CD14-positive monocyte (primary cell): Measurements from ENCODE around the gene ACAD10. TPM values are rescaled to one million over a fixed set of nuclear protein-coding genes. Genes with fewer than 3 reads are reported as not detected.

Experiments used
- DNase-seq, 3 donors: peaks; one replicate each; pipeline ENCODE4 v3.0.0-alpha.2; 2011 to 2022
- H2AFZ ChIP-seq: 2 replicates; pipeline ENCODE4 v1.6.0; 2012; ENCODE audit warnings: mild to moderate bottlenecking, low read depth, low read length, inconsistent platforms; ENCODE audit not compliant: insufficient read depth, poor library complexity, severe bottlenecking
- H3K27ac ChIP-seq, 2 donors: 1 replicate in 1 of 2; 2 replicates in 1 of 2; pipeline ENCODE4 v1.5.1; 2012 to 2013; ENCODE audit warnings: low read length in 2 of 2, control low read depth in 1 of 2, inconsistent platforms in 1 of 2, low read depth in 1 of 2, mild to moderate bottlenecking in 1 of 2
- H3K27me3 ChIP-seq, 2 donors: one replicate each; pipeline versions ENCODE4 v1.6.0 to v1.6.1; 2011 to 2013; ENCODE audit warnings: low read length in 2 of 2; ENCODE audit not compliant: control insufficient read depth in 2 of 2, insufficient read depth in 2 of 2
- H3K36me3 ChIP-seq, 2 donors: replicated peaks in 1 of 2; 1 replicate in 1 of 2; 2 replicates in 1 of 2; pipeline versions ENCODE4 v1.5.1 to v1.6.1; 2012 to 2013; ENCODE audit warnings: low read length in 2 of 2, control low read depth in 1 of 2, inconsistent platforms in 1 of 2, mild to moderate bottlenecking in 1 of 2; ENCODE audit not compliant: insufficient read depth in 2 of 2, control insufficient read depth in 1 of 2
- H3K4me1 ChIP-seq, 2 donors: 1 replicate in 1 of 2; 2 replicates in 1 of 2; pipeline versions ENCODE4 v1.5.1 to v1.6.1; 2012 to 2013; ENCODE audit warnings: low read length in 2 of 2, control low read depth in 1 of 2, inconsistent platforms in 1 of 2, mild to moderate bottlenecking in 1 of 2, moderate library complexity in 1 of 2; ENCODE audit not compliant: insufficient read depth in 2 of 2, control insufficient read depth in 1 of 2
- H3K4me2 ChIP-seq: replicated peaks from 2 replicates; pipeline ENCODE3; 2012; ENCODE audit warnings: low read length, moderate library complexity, mild to moderate bottlenecking; ENCODE audit not compliant: poor library complexity, severe bottlenecking; ENCODE audit errors: extremely low read depth
- H3K4me3 ChIP-seq, 3 experiments: fragments of 200-600 bp in 1 of 3; sonication (generic) in 1 of 3; replicated peaks in 1 of 3; 1 replicate in 2 of 3; 2 replicates in 1 of 3; pipeline ENCODE4 v1.5.1; 2011 to 2013; ENCODE audit warnings: low read length in 3 of 3, mild to moderate bottlenecking in 3 of 3, control low read depth in 2 of 3, low read depth in 2 of 3, inconsistent platforms in 1 of 3, moderate library complexity in 1 of 3
- H3K79me2 ChIP-seq: 2 replicates; pipeline ENCODE4 v1.6.0; 2012; ENCODE audit warnings: mild to moderate bottlenecking, control low read depth, inconsistent platforms, low read length, moderate library complexity; ENCODE audit not compliant: insufficient read depth
- H3K9ac ChIP-seq: 2 replicates; pipeline ENCODE4 v1.6.0; 2017; ENCODE audit warnings: low read length, mild to moderate bottlenecking; ENCODE audit not compliant: insufficient read depth, poor library complexity, severe bottlenecking
- H3K9me3 ChIP-seq, 2 donors: replicated peaks in 1 of 2; 1 replicate in 1 of 2; 2 replicates in 1 of 2; pipeline versions ENCODE4 v1.5.1 to v1.6.1; 2012 to 2013; ENCODE audit warnings: low read length in 2 of 2, control low read depth in 1 of 2; ENCODE audit not compliant: control insufficient read depth in 1 of 2, insufficient read depth in 1 of 2
- H4K20me1 ChIP-seq: 2 replicates; pipeline ENCODE4 v1.6.0; 2012; ENCODE audit warnings: mild to moderate bottlenecking, low read length, control low read depth, moderate library complexity; ENCODE audit not compliant: insufficient read depth
- H3K27ac Mint-ChIP-seq, 7 donors: one replicate each; pipeline ENCODE4 v1.8.0; 2020; ENCODE audit warnings: mild to moderate bottlenecking in 7 of 7, mixed read lengths in 7 of 7, moderate library complexity in 6 of 7, inconsistent platforms in 2 of 7
- H3K27me3 Mint-ChIP-seq, 3 donors: one replicate each; pipeline ENCODE4 v1.8.0; 2021 to 2022; ENCODE audit warnings: low read depth in 3 of 3, mild to moderate bottlenecking in 3 of 3, mixed read lengths in 3 of 3, moderate library complexity in 3 of 3, inconsistent platforms in 1 of 3
- H3K36me3 Mint-ChIP-seq, 2 donors: one replicate each; pipeline ENCODE4 v1.8.0; 2020; ENCODE audit warnings: mixed read lengths in 2 of 2, inconsistent platforms in 1 of 2, mild to moderate bottlenecking in 1 of 2
- H3K4me1 Mint-ChIP-seq: one replicate; pipeline ENCODE4 v1.8.0; 2020; ENCODE audit warnings: mild to moderate bottlenecking, mixed read lengths
- H3K4me3 Mint-ChIP-seq, 2 donors: one replicate each; pipeline ENCODE4 v1.8.0; 2020; ENCODE audit warnings: mild to moderate bottlenecking in 2 of 2, mixed read lengths in 2 of 2, moderate library complexity in 1 of 2
- H3K9me3 Mint-ChIP-seq, 7 donors: one replicate each; pipeline ENCODE4 v1.8.0; 2020 to 2022; ENCODE audit warnings: mixed read lengths in 7 of 7, mild to moderate bottlenecking in 6 of 7, moderate library complexity in 6 of 7, inconsistent platforms in 2 of 7
- CTCF ChIP-seq: fragments of 200-600 bp; IDR thresholded peaks from one replicate; pipeline ENCODE4 v1.8.0; 2022; ENCODE audit warnings: antibody characterized with exemption, mild to moderate bottlenecking
- WGBS: methylation state at CpG from one replicate; pipeline ENCODE4 v1.1.5; 2013; ENCODE audit warnings: missing lambda C conversion rate; ENCODE audit not compliant: insufficient coverage; 5-methylcytosine and 5-hydroxymethylcytosine counted together
- intact Hi-C, 2 donors: fragments of 100-400 bp; cut with micrococcal nuclease; formaldehyde crosslinking; loops; one replicate each; pipeline versions ENCODE4 v1.15.0 to v1.15.1; 2023
- polyA plus RNA-seq, 3 donors: library from polyadenylated mRNA; depleted of rRNA in 1 of 3; unstranded in 2 of 3; stranded (reverse) in 1 of 3; fragments of 300-500 nt in 2 of 3; fragments of >200 nt in 1 of 3; fragmentation: Illumina TruSeq in 2 of 3; gene quantifications; 1 replicate in 2 of 3; 2 replicates in 1 of 3; pipeline ENCODE4 v1.2.3, GENCODE V29; 2012 to 2021

ACAD10 gene
- polyA plus RNA-seq, 3 donors, result 9.4 to 34.3 (median 10.1) TPM

- Histone ChIP-seq H3K79me2 (no peaks in the 10 kb centered on the region), H3K9me3 (no peaks in the 10 kb centered on the region), H4K20me1 (no peaks in the 10 kb centered on the region), H2AFZ (no peak overlapping the region), H3K4me1 (peaks cover 13 to 14% of the 10 kb centered on the region in 2 donors), H3K4me3 (no peak overlapping the region), H3K27me3 (no peaks in the 10 kb centered on the region), H3K36me3 (peaks cover 44 to 66% of the 10 kb centered on the region in 2 donors), H3K4me2 (no peak overlapping the region), H3K27ac (peak overlapping the region in 1 of 2 donors; percentile 9), H3K9ac (no peak overlapping the region)
- intact Hi-C loops, result loop anchor here (2.0 to 10.0 kb wide), 3 partner anchors 34 to 61 kb away; no protein-coding TSS in a partner anchor
- peak; percentile 85 for TF ChIP-seq CTCF
- H3K9me3 Mint-ChIP-seq, result no peaks in the 10 kb centered on the region
- peak in 2 of 3 donors; percentile 40 to 47 for DNase-seq
- H3K4me1 Mint-ChIP-seq, result peaks cover 19% of the 10 kb centered on the region
- WGBS, result 82% methylated on average over 23 of the region's 23 CpGs
- no peak overlapping the region for H3K4me3 Mint-ChIP-seq
- H3K27me3 Mint-ChIP-seq, result peaks cover 0 to 3% (median 2%) of the 10 kb centered on the region in 3 donors
- H3K36me3 Mint-ChIP-seq, result peaks cover 51 to 72% of the 10 kb centered on the region in 2 donors
- peak overlapping the region in 1 of 7 donors; percentile 18 for H3K27ac Mint-ChIP-seq
Measured at GRCh38 chr12:111753144-111753881, 67.5 kb downstream of the ACAD10 start.

- intact Hi-C loops, result loop anchor here (2.0 to 10.0 kb wide), 3 partner anchors 33 to 60 kb away; no protein-coding TSS in a partner anchor
- Mint-ChIP-seq H3K4me1 (peaks cover 29% of the 10 kb centered on the region), H3K27me3 (peaks cover 0 to 3% (median 2%) of the 10 kb centered on the region in 3 donors), H3K9me3 (no peaks in the 10 kb centered on the region), H3K4me3 (no peak overlapping the region), H3K27ac (no peak overlapping the region), H3K36me3 (peaks cover 47 to 63% of the 10 kb centered on the region in 2 donors)
- no peak overlapping the region for H3K27ac ChIP-seq
- H2AFZ ChIP-seq, result no peak overlapping the region
- H3K9ac ChIP-seq, result no peak overlapping the region
- H3K79me2 ChIP-seq, result no peaks in the 10 kb centered on the region
- no peaks in the 10 kb centered on the region for H4K20me1 ChIP-seq
- H3K4me3 ChIP-seq, result no peak overlapping the region
- WGBS, result 99% methylated on average over 8 of the region's 8 CpGs
- DNase-seq, result no peak
- H3K36me3 ChIP-seq, result peaks cover 32 to 57% of the 10 kb centered on the region in 2 donors
- H3K9me3 ChIP-seq, result no peaks in the 10 kb centered on the region
- H3K27me3 ChIP-seq, result no peaks in the 10 kb centered on the region
- no peak overlapping the region for H3K4me2 ChIP-seq
- no peak for TF ChIP-seq CTCF
- peaks cover 16 to 17% of the 10 kb centered on the region in 2 donors for H3K4me1 ChIP-seq
Measured at GRCh38 chr12:111754671-111755070, 68.8 kb downstream of the ACAD10 start.
